ENCODE measurements around the gene MRPL58.
A peak's percentile ranks its signal among the peaks of the same experiment; 100 is the strongest.
"Not testable (repeated sequence)": the region's sequence is repeated elsewhere in the genome, so short reads cannot be mapped to it uniquely, and the experiment has no call there.

The MRPL58 gene

GRCh38 chr17:74987909-74988711, 24.4 kb upstream of the MRPL58 start:
- DNase-seq = no peak

- no peak for DNase-seq
Observed at GRCh38 chr17:74990581-74991105, 21.8 kb upstream of the MRPL58 start.

GRCh38 chr17:74992223-74992622, 20.2 kb upstream of the MRPL58 start:
- DNase-seq = no peak

- DNase-seq = no peak
Observed at GRCh38 chr17:74994440-74994839, 18.0 kb upstream of the MRPL58 start.

- no peak for DNase-seq
Observed at GRCh38 chr17:74995847-74996246, 16.6 kb upstream of the MRPL58 start.

GRCh38 chr17:74998783-74999182, 13.7 kb upstream of the MRPL58 start:
- DNase-seq = no peak

- no peak for DNase-seq
Observed at GRCh38 chr17:74999523-74999922, 12.9 kb upstream of the MRPL58 start.

GRCh38 chr17:75001915-75002843, 10.3 kb upstream of the MRPL58 start:
- DNase-seq = no peak

GRCh38 chr17:75003070-75003956, 9.2 kb upstream of the MRPL58 start:
- DNase-seq = no peak

GRCh38 chr17:75003957-75004355, 8.5 kb upstream of the MRPL58 start:
- no peak for DNase-seq

- no peak for DNase-seq
Observed at GRCh38 chr17:75004371-75004770, 8.1 kb upstream of the MRPL58 start.

GRCh38 chr17:75005291-75005690, 7.2 kb upstream of the MRPL58 start:
- DNase-seq = no peak

- not testable (repeated sequence) for DNase-seq
Observed at GRCh38 chr17:75006084-75006483, 6.4 kb upstream of the MRPL58 start.

GRCh38 chr17:75006653-75007052, 5.8 kb upstream of the MRPL58 start:
- no peak for DNase-seq

- no peak for DNase-seq
Observed at GRCh38 chr17:75008373-75008772, 4.1 kb upstream of the MRPL58 start.

- DNase-seq = no peak
Observed at GRCh38 chr17:75009139-75009724, 3.2 kb upstream of the MRPL58 start.

- DNase-seq = peak; percentile 95
Observed at GRCh38 chr17:75010683-75011400, 1.6 kb upstream of the MRPL58 start.

GRCh38 chr17:75011401-75012095, 922 bp upstream of the MRPL58 start:
- DNase-seq = peak; percentile 38

- no peak for DNase-seq
Observed at GRCh38 chr17:75012096-75012345, 449 bp upstream of the MRPL58 start.

- DNase-seq = no peak
Observed at GRCh38 chr17:75013092-75013559, 656 bp downstream of the MRPL58 start.

- no peak for DNase-seq
Observed at GRCh38 chr17:75019146-75019545, 6.7 kb downstream of the MRPL58 start.
